ENCODE data around the gene AOC3.

- TF ChIP-seq CTCF (conservative IDR thresholded peaks at IDR 0.05; ENCODE audit: low read length) (no peak), EZH2phosphoT487 (IDR thresholded peaks at IDR 0.05; ENCODE audit: borderline replicate concordance) (no peak)
These were observed 28.1 kb downstream of the AOC3 start for GRCh38 chr17:42878924-42879595.
